ENCODE measurements around the gene CYSLTR2. TPM values are rescaled to one million over a fixed set of nuclear protein-coding genes. Genes with fewer than 3 reads are reported as not detected.

The CYSLTR2 gene
- polyA plus RNA-seq, 1 donor (not counting 4 experiments of a cell fraction or from before 2014, with no cell fraction given), result not detected

GRCh38 chr13:48760626-48761025, 106.9 kb downstream of the CYSLTR2 start:
- no peaks in the 10 kb centered on the region for H4K20me1 ChIP-seq (ENCODE audit: control insufficient read depth, extremely low read depth, insufficient read depth, low read length)
- DNase-seq (ENCODE audit: low read depth, low spot score), result no peak
- no peaks in the 10 kb centered on the region for H3K36me3 ChIP-seq (ENCODE audit: control insufficient read depth in 2 of 2, extremely low read depth in 1 of 2, insufficient read depth in 2 of 2, low read length in 2 of 2)
- H3K9me3 ChIP-seq (ENCODE audit: control insufficient read depth, low read depth, low read length), result peaks cover 2% of the 10 kb centered on the region
- no peak for FAIRE-seq
- no peak overlapping the region for H3K27ac ChIP-seq (ENCODE audit: control insufficient read depth, insufficient read depth, low read length)
- H2AFZ ChIP-seq (ENCODE audit: control insufficient read depth, low read length), result no peak overlapping the region
- H3K79me2 ChIP-seq (ENCODE audit: control insufficient read depth, insufficient read depth, low read length), result no peaks in the 10 kb centered on the region
- H3K4me1 ChIP-seq (ENCODE audit: control insufficient read depth, extremely low read depth, insufficient read depth, low read length), result no peaks in the 10 kb centered on the region
- no peak overlapping the region for H3K9ac ChIP-seq (ENCODE audit: control insufficient read depth, extremely low read depth, insufficient read depth, low read length)
- TF ChIP-seq EZH2 (IDR thresholded peaks at IDR 0.05; ENCODE audit: low read length) (no peak), CTCF (optimal IDR thresholded peaks at IDR 0.05 in 1 of 3, IDR thresholded peaks at IDR 0.05 in 1 of 3, conservative IDR thresholded peaks at IDR 0.05 in 1 of 3; ENCODE audit: extremely low read depth in 1 of 3, insufficient read depth in 2 of 3, low read length in 3 of 3) (no peak)
- no peak overlapping the region for H3K4me2 ChIP-seq (ENCODE audit: control insufficient read depth, extremely low read depth, insufficient read depth, low read depth, low read length)
- H3K27me3 ChIP-seq (ENCODE audit: control insufficient read depth, extremely low read depth, insufficient read depth, low read length), result no peaks in the 10 kb centered on the region
- dilution Hi-C loops (cut with MboI; ENCODE audit: extremely low pct_ligation_motif_present, low sequenced_read_pairs), result no loop called here
- no peak overlapping the region for H3K4me3 ChIP-seq (ENCODE audit: control insufficient read depth in 2 of 3, extremely low read depth in 1 of 3, insufficient read depth in 2 of 3, low read depth in 1 of 3, low read length in 3 of 3)
- no peaks in the 10 kb centered on the region for H3K9me1 ChIP-seq (ENCODE audit: control insufficient read depth, extremely low read depth, insufficient read depth, low read length)

Other genes with a start within 250 kb of the CYSLTR2 start
- 6.1 to 20.0 TPM (median 19.2 TPM) in 3 replicates for gene LPAR6, start 240.8 kb upstream of the CYSLTR2 start, polyA plus RNA-seq
- 3.4 to 5.5 TPM (median 4.6 TPM) in 3 replicates for gene RCBTB2, start 120.8 kb upstream of the CYSLTR2 start, polyA plus RNA-seq